GM12878 (cell line): ENCODE measurements around the gene BMP2K. TPM values are rescaled to one million over a fixed set of nuclear protein-coding genes. Genes with fewer than 3 reads are reported as not detected.
"Not testable (repeated sequence)": the region's sequence is repeated elsewhere in the genome, so short reads cannot be mapped to it uniquely, and the experiment has no call there.

Experiments
- ATAC-seq: fragments of 200-7000 bp; cut with Tn5 transposase; 3 replicates; pipeline ENCODE4 v1.9.1; 2020; ENCODE audit warnings: mild to moderate bottlenecking, moderate library complexity
- BruUV-seq: library from RNA; stranded (reverse); fragments of 400-500 nt; replicated peaks from 2 replicates; lab custom pipeline; 2021; lab: Mats Ljungman, UMichigan
- CTCF ChIA-PET: fragments of 300-600 bp; sonication (Branson Sonifier 250); formaldehyde crosslinking; extraction: SDS; loops from one replicate; lab custom pipeline; 2021; ENCODE audit warnings: inconsistent platforms; lab: Yijun Ruan, JAX
- POLR2A ChIA-PET: fragments of 350-600 bp; formaldehyde crosslinking; extraction: SDS; loops from one replicate; lab custom pipeline; 2021; ENCODE audit warnings: inconsistent platforms; lab: Charles Lee
- RAD21 ChIA-PET: fragments of 300-600 bp; sonication (Branson Sonifier 250); formaldehyde crosslinking; loops from one replicate; lab custom pipeline; 2023; ENCODE audit warnings: antibody characterized with exemption; ENCODE audit not compliant: unreplicated experiment; lab: Charles Lee
- SMC1A ChIA-PET: fragments of 300-600 bp; sonication (Branson Sonifier 250); formaldehyde crosslinking; loops from one replicate; lab custom pipeline; 2023; ENCODE audit not compliant: unreplicated experiment, uncharacterized antibody; lab: Charles Lee
- DNase-seq: peaks from one replicate; pipeline ENCODE4 v3.0.0-alpha.2; 2011; ENCODE audit warnings: low read depth, low spot score
- FAIRE-seq: peaks from 3 replicates; lab custom pipeline; 2011; peaks lifted over from hg19 to GRCh38; lab: Jason Lieb, UNC
- H2AFZ ChIP-seq: 2 replicates; pipeline ENCODE4 v1.6.0; 2011; ENCODE audit warnings: low read depth, low read length, control low read depth; ENCODE audit not compliant: control insufficient read depth
- H3K27ac ChIP-seq: 2 replicates; pipeline ENCODE4 v1.5.1; 2011; ENCODE audit warnings: control low read depth; ENCODE audit not compliant: control insufficient read depth, insufficient read depth
- H3K27me3 ChIP-seq, 2 experiments: replicated peaks in 1 of 2; 2 replicates each; pipeline versions ENCODE4 v1.6.0 to v1.6.1; 2011; ENCODE audit warnings: low read length in 1 of 2; ENCODE audit not compliant: control insufficient read depth in 2 of 2, insufficient read depth in 2 of 2
- H3K36me3 ChIP-seq, 2 experiments: 2 replicates each; pipeline ENCODE4 v1.5.1; 2011; ENCODE audit warnings: low read length in 1 of 2; ENCODE audit not compliant: control insufficient read depth in 2 of 2, insufficient read depth in 2 of 2
- H3K4me1 ChIP-seq: 2 replicates; pipeline ENCODE4 v1.6.1; 2011; ENCODE audit warnings: mild to moderate bottlenecking, low read length, moderate library complexity, mixed read lengths; ENCODE audit not compliant: control insufficient read depth, insufficient read depth
- H3K4me2 ChIP-seq: 2 replicates; pipeline ENCODE4 v1.6.0; 2011; ENCODE audit warnings: control low read depth; ENCODE audit not compliant: control insufficient read depth, insufficient read depth
- H3K4me3 ChIP-seq: fragments of 200-600 bp; sonication (generic); 2 replicates; pipeline ENCODE4 v1.5.1; 2016
- H3K79me2 ChIP-seq: 2 replicates; pipeline ENCODE4 v1.6.0; 2011; ENCODE audit warnings: low read length; ENCODE audit not compliant: control insufficient read depth, insufficient read depth
- H3K9ac ChIP-seq: 2 replicates; pipeline ENCODE4 v1.8.0; 2011; ENCODE audit warnings: low read length, control low read depth, mixed read lengths; ENCODE audit not compliant: control insufficient read depth, insufficient read depth
- H3K9me3 ChIP-seq: replicated peaks from 3 replicates; pipeline ENCODE4 v1.5.1; 2011; ENCODE audit warnings: mild to moderate bottlenecking, low read length; ENCODE audit not compliant: control insufficient read depth, insufficient read depth
- H4K20me1 ChIP-seq: 2 replicates; pipeline ENCODE4 v1.6.0; 2011; ENCODE audit not compliant: control insufficient read depth, insufficient read depth
- BCL11A ChIP-seq: IDR thresholded peaks from 2 replicates; pipeline ENCODE4 v1.6.1; 2011; ENCODE audit warnings: low read depth, low read length
- BHLHE40 ChIP-seq, 2 experiments: fragments of 450-650 bp in 1 of 2; IDR thresholded peaks; 2 replicates each; pipeline ENCODE4 v1.6.1; 2011 to 2017; ENCODE audit warnings: low read depth in 2 of 2, borderline replicate concordance in 1 of 2, improper control_type of control experiment in 1 of 2, low read length in 1 of 2, mild to moderate bottlenecking in 1 of 2
- CHD2 ChIP-seq: IDR thresholded peaks from 2 replicates; pipeline ENCODE4 v1.6.1; 2011; ENCODE audit warnings: low read depth, low read length, improper control_type of control experiment, borderline replicate concordance
- ETV6 ChIP-seq, 2 experiments: fragments of 450-650 bp in 1 of 2; IDR thresholded peaks in 1 of 2; conservative IDR thresholded peaks in 1 of 2; 2 replicates each; pipeline ENCODE4 v1.6.1; 2014; ENCODE audit warnings: antibody characterized with exemption in 1 of 2, borderline replicate concordance in 1 of 2, low read depth in 1 of 2, mild to moderate bottlenecking in 1 of 2, moderate library complexity in 1 of 2
- IRF4 ChIP-seq: IDR thresholded peaks from 2 replicates; pipeline ENCODE4 v1.6.1; 2011; ENCODE audit warnings: low read depth, low read length
- KLF5 ChIP-seq: fragments of 450-650 bp; IDR thresholded peaks from 2 replicates; pipeline ENCODE4 v1.6.1; 2014; ENCODE audit warnings: mild to moderate bottlenecking; ENCODE audit not compliant: partially characterized antibody
- MTA2 ChIP-seq: fragments of 450-650 bp; IDR thresholded peaks from 2 replicates; pipeline ENCODE4 v1.6.1; 2016; ENCODE audit warnings: low read depth, mild to moderate bottlenecking, moderate library complexity
- MXI1 ChIP-seq: fragments of 150-350 bp; IDR thresholded peaks from 2 replicates; pipeline ENCODE4 v1.6.1; 2011; ENCODE audit warnings: low read depth, mild to moderate bottlenecking, inconsistent platforms, low read length, improper control_type of control experiment
- MYC ChIP-seq: IDR thresholded peaks from 2 replicates; pipeline ENCODE4 v1.6.1; 2011; ENCODE audit warnings: mild to moderate bottlenecking, low read length, moderate library complexity, inconsistent platforms; ENCODE audit not compliant: insufficient read depth, insufficient replicate concordance, insufficient read length, severe bottlenecking
- POLR2A ChIP-seq: IDR thresholded peaks from 2 replicates; pipeline ENCODE4 v1.6.1; 2011; ENCODE audit warnings: low read depth, mild to moderate bottlenecking, low read length
- RAD51 ChIP-seq: fragments of 450-650 bp; IDR thresholded peaks from 2 replicates; pipeline ENCODE4 v1.6.1; 2016; ENCODE audit warnings: moderate library complexity, mild to moderate bottlenecking, inconsistent platforms
- WGBS: methylation state at CpG from one replicate; pipeline ENCODE4 v1.1.6; 2016; ENCODE audit warnings: low lambda C conversion rate; ENCODE audit not compliant: insufficient replicate concordance, insufficient coverage; ENCODE audit errors: missing lambda C conversion rate; 5-methylcytosine and 5-hydroxymethylcytosine counted together
- in situ Hi-C: fragments of 300-500 bp; cut with MboI; formaldehyde crosslinking; loops from 9 replicates; pipeline ENCODE4 v1.14.3; 2018; ENCODE audit warnings: mixed read lengths
- intact Hi-C: fragments of 100-400 bp; cut with micrococcal nuclease; formaldehyde crosslinking; loops from one replicate; pipeline ENCODE4 v1.14.2; 2022; ENCODE audit not compliant: unreplicated experiment
- polyA plus RNA-seq, 11 experiments: library from polyadenylated mRNA; depleted of rRNA in 4 of 11; unstranded in 6 of 11; stranded (reverse) in 5 of 11; fragments of >200 nt; fragmentation: Nextera tagmentation in 4 of 11; fragmentation: Illumina TruSeq in 1 of 11; extraction: Ambion mirVana in 4 of 11; extraction: Trizol in 1 of 11; gene quantifications; 1 replicate in 1 of 11; 2 replicates in 10 of 11; pipeline versions ENCODE4 v1.2.1 to v1.2.3, GENCODE V29; 2011 to 2016; ENCODE audit warnings: inconsistent platforms in 2 of 11, missing spikeins in 2 of 11, low read depth in 1 of 11
- total RNA-seq, 4 experiments: library from RNA; depleted of rRNA in 3 of 4; stranded (reverse); fragments of >200 nt in 3 of 4; fragmentation: Illumina TruSeq in 1 of 4; extraction: Trizol in 1 of 4; gene quantifications; 2 replicates each; pipeline versions ENCODE4 v1.2.1 to v1.2.3, GENCODE V29; 2013 to 2021
- TF ChIP-seq, protein P1 (sequence below): IDR thresholded peaks from 2 replicates; pipeline ENCODE4 v1.6.1; 2012; ENCODE audit warnings: low read length, inconsistent platforms

The BMP2K gene
- total and polyA plus RNA-seq, 10 of the 15 experiments (the other 5 are each of a cell fraction or from before 2014, with no cell fraction given) = 3.3 to 84.6 (median 24.8) TPM

DNA sequence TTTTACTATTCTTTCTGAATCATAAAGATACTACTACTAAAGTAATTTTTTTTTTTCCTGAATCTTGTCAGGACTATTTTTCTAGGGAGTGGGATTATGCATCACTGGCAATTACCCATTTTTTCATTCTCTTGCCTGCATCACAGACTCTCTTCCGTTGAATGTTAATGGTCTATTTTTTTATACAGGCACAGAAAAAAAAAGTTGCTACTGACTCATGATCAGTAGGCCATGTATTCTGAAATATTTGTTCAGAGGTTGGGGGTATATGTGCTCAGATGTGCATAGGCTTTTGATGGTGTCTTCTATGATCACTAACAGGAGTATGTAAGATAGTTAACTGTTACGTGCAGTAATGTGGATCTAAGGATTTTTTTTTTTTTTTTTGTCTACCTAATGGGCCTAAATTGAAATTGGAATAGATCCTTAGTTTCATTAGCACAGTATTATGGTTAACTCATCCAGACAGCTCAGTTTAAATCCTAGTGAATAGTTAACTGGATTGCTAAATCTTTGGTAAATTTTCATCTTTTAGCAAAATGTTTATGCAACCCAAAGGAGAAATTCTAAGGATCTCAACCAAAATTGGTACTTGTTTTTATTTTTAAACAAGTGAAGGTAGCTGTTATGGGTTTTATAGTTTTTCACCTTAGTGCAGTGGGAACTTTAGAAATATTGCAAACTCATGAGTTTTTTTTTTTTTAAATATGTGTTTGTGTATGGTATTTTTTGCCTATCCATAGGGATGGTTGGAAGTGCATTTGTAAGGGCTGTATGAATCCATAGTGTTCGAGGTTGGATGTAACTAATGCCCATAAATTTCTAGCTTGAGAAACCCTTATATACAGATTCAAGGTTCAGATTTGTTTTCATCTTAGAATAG lies 12.1 kb downstream of the BMP2K start:
- BruUV-seq = no TSS peak
- Histone ChIP-seq H3K4me2 (peak overlapping the region; percentile 34; the same call in 1 of the 2 replicates), H4K20me1 (no peaks in the 10 kb centered on the region), H3K4me1 (no peaks in the 10 kb centered on the region), H3K9ac (no peak overlapping the region), H3K36me3 (peaks cover 0 to 2% of the 10 kb centered on the region in 2 experiments; a peak in 1 of 4 replicates), H3K79me2 (peaks cover 60% of the 10 kb centered on the region), H2AFZ (no peak overlapping the region), H3K4me3 (no peak overlapping the region), H3K9me3 (no peaks in the 10 kb centered on the region; the same call in 1 of the 3 replicates), H3K27me3 (no peaks in the 10 kb centered on the region), H3K27ac (no peak overlapping the region)
- SMC1A ChIA-PET = interaction anchor here (0.6 to 3.8 kb wide), 13 partner anchors 9 to 407 kb away, joined by 3 to 41 read pairs (median 4); no protein-coding TSS in a partner anchor
- DNase-seq (no peak), FAIRE-seq (no peak), ATAC-seq (peak; percentile 28)
- RAD21 ChIA-PET = interaction anchor here (1.0 to 1.4 kb wide), 2 partner anchors 9 to 44 kb away, joined by 3 read pairs; no protein-coding TSS in a partner anchor
- WGBS = 66% methylated on average over 3 of the region's 3 CpGs
- no peak for TF ChIP-seq MTA2
- TF ChIP-seq MYC = no peak
- no peak for TF ChIP-seq BCL11A
- no peak for TF ChIP-seq POLR2A
- TF ChIP-seq ETV6 (conservative IDR thresholded peaks at IDR 0.05 in 1 of 2, IDR thresholded peaks at IDR 0.05 in 1 of 2; ENCODE audit: borderline replicate concordance in 1 of 2, low read depth in 1 of 2) = no peak
- no peak for TF ChIP-seq MXI1
- no peak for TF ChIP-seq KLF5
- no peak for TF ChIP-seq RAD51
- TF ChIP-seq CHD2 = no peak
- TF ChIP-seq, protein P1, sequence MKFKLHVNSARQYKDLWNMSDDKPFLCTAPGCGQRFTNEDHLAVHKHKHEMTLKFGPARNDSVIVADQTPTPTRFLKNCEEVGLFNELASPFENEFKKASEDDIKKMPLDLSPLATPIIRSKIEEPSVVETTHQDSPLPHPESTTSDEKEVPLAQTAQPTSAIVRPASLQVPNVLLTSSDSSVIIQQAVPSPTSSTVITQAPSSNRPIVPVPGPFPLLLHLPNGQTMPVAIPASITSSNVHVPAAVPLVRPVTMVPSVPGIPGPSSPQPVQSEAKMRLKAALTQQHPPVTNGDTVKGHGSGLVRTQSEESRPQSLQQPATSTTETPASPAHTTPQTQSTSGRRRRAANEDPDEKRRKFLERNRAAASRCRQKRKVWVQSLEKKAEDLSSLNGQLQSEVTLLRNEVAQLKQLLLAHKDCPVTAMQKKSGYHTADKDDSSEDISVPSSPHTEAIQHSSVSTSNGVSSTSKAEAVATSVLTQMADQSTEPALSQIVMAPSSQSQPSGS = no peak
- TF ChIP-seq BHLHE40 (IDR thresholded peaks at IDR 0.05; ENCODE audit: borderline replicate concordance in 1 of 2, low read depth in 2 of 2, low read length in 1 of 2) = no peak
- TF ChIP-seq IRF4 = no peak
- POLR2A ChIA-PET = interaction anchor here (0.6 to 2.5 kb wide), 2 partner anchors 8 to 743 kb away, joined by 3 to 11 read pairs; no protein-coding TSS in a partner anchor
- intact Hi-C loops (no loop called here), in situ Hi-C loops (no loop called here)
- CTCF ChIA-PET = interaction anchor here (0.6 to 1.1 kb wide), 4 partner anchors 61 to 199 kb away, joined by 3 to 5 read pairs (median 4); no protein-coding TSS in a partner anchor

DNA sequence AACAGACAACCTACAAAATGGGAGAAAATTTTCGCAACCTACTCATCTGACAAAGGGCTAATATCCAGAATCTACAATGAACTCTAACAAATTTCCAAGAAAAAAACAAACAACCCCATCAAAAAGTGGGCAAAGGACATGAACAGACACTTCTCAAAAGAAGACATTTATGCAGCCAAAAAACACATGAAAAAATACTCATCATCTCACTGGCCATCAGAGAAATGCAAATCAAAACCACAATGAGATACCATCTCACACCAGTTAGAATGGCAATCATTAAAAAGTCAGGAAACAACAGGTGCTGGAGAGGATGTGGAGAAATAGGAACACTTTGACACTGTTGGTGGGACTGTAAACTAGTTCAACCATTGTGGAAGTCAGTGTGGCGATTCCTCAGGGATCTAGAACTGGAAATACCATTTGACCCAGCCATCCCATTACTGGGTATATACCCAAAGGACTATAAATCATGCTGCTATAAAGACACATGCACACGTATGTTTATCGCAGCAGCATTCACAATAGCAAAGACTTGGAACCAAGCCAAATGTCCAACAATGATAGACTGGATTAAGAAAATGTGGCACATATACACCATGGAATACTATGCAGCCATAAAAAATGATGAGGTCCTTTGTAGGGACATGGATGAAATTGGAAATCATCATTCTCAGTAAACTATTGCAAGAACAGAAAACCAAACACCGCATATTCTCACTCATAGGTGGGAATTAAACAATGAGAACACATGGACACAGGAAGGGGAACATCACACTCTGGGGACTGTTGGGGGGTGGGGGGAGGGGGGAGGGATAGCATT lies 19.7 kb downstream of the BMP2K start:
- H3K27ac ChIP-seq, H3K4me1 ChIP-seq, ATAC-seq, in situ Hi-C loops, H3K9ac ChIP-seq, POLR2A ChIA-PET, H4K20me1 ChIP-seq, CTCF ChIA-PET, H3K9me3 ChIP-seq, H2AFZ ChIP-seq, H3K4me3 ChIP-seq, FAIRE-seq, H3K4me2 ChIP-seq, H3K36me3 ChIP-seq, intact Hi-C loops, SMC1A ChIA-PET, DNase-seq, H3K27me3 ChIP-seq: not testable (repeated sequence)
- H3K79me2 ChIP-seq = peaks cover 23% of the 10 kb centered on the region
- TSS peak; percentile 26 for BruUV-seq
- whole genome bisulfite sequencing = 100% methylated on average over 2 of the region's 5 CpGs
- RAD21 ChIA-PET = interaction anchor here (0.8 kb wide), 1 partner anchor 182 kb away, joined by 3 read pairs; no protein-coding TSS in a partner anchor
